Activated CD8-positive, alpha-beta memory T cell treated with anti-CD3 and anti-CD28 coated beads for 36 hours (primary cell): ENCODE data around the gene SPNS1. TPM values are rescaled to one million over a fixed set of nuclear protein-coding genes. Genes with fewer than 3 reads are reported as not detected.

Source experiments
- CTCF ChIA-PET: fragments of 350-600 bp; sonication (Branson Sonifier 250); formaldehyde crosslinking; loops from one replicate; lab custom pipeline; 2021; ENCODE audit warnings: antibody characterized with exemption; lab: Charles Lee
- POLR2A ChIA-PET: fragments of 350-600 bp; sonication (Branson Sonifier 250); formaldehyde crosslinking; loops from one replicate; lab custom pipeline; 2021; ENCODE audit warnings: antibody characterized with exemption; lab: Charles Lee
- total RNA-seq, 2 experiments: library from RNA; stranded (reverse); gene quantifications; one replicate each; pipeline ENCODE4 v1.2.3, GENCODE V29; 2021

The SPNS1 gene
- total RNA-seq, 2 experiments from 2014 or later = 28.5 to 29.0 TPM

GRCh38 chr16:29009050-29009837, 34.7 kb downstream of the SPNS1 start:
- ChIA-PET CTCF (interaction anchor here (1.0 to 3.3 kb wide), 3 partner anchors 12 to 35 kb away, joined by 3 to 13 read pairs (median 5); no protein-coding TSS in a partner anchor), POLR2A (interaction anchor here (0.6 to 0.7 kb wide), 2 partner anchors 12 to 21 kb away, joined by 3 to 5 read pairs; no protein-coding TSS in a partner anchor)

GRCh38 chr16:29009838-29010166, 35.2 kb downstream of the SPNS1 start:
- POLR2A ChIA-PET = interaction anchor here (0.6 kb wide), 1 partner anchor 22 kb away, joined by 3 read pairs; no protein-coding TSS in a partner anchor
- CTCF ChIA-PET = interaction anchor here (1.0 to 3.3 kb wide), 2 partner anchors 12 to 36 kb away, joined by 3 to 13 read pairs; no protein-coding TSS in a partner anchor

GRCh38 chr16:29011112-29011511, 36.5 kb downstream of the SPNS1 start:
- ChIA-PET POLR2A (interaction anchor here (1.1 kb wide), 1 partner anchor 37 kb away, joined by 3 read pairs; no protein-coding TSS in a partner anchor), CTCF (interaction anchor here (0.6 to 3.3 kb wide), 5 partner anchors 10 to 38 kb away, joined by 3 to 13 read pairs (median 3); no protein-coding TSS in a partner anchor)

GRCh38 chr16:29011851-29012250, 37.3 kb downstream of the SPNS1 start:
- ChIA-PET POLR2A (no interaction called here), CTCF (interaction anchor here (0.9 to 3.3 kb wide), 3 partner anchors 10 to 39 kb away, joined by 3 to 13 read pairs (median 6); no protein-coding TSS in a partner anchor)

GRCh38 chr16:29012913-29013553, 38.5 kb downstream of the SPNS1 start:
- POLR2A ChIA-PET = no interaction called here
- CTCF ChIA-PET = no interaction called here

GRCh38 chr16:29014561-29015069, 40.0 kb downstream of the SPNS1 start:
- CTCF ChIA-PET = no interaction called here
- POLR2A ChIA-PET = no interaction called here

- ChIA-PET POLR2A (interaction anchor here (2.3 kb wide), 1 partner anchor 34 kb away, joined by 19 read pairs; no protein-coding TSS in a partner anchor), CTCF (interaction anchor here (0.7 to 2.6 kb wide), 4 partner anchors 12 to 48 kb away, joined by 3 to 13 read pairs (median 4); no protein-coding TSS in a partner anchor)
Measured at GRCh38 chr16:29022196-29022595, 47.6 kb downstream of the SPNS1 start.

- ChIA-PET POLR2A (interaction anchor here (0.7 kb wide), 1 partner anchor 30 kb away, joined by 8 read pairs; no protein-coding TSS in a partner anchor), CTCF (no interaction called here)
Measured at GRCh38 chr16:29023279-29024277, 49.0 kb downstream of the SPNS1 start.

- ChIA-PET POLR2A (interaction anchor here (0.7 kb wide), 1 partner anchor 30 kb away, joined by 8 read pairs; no protein-coding TSS in a partner anchor), CTCF (no interaction called here)
Measured at GRCh38 chr16:29024278-29024677, 49.7 kb downstream of the SPNS1 start.

- POLR2A ChIA-PET = no interaction called here
Measured at GRCh38 chr16:29025218-29025617, 50.6 kb downstream of the SPNS1 start.

GRCh38 chr16:29025735-29026134, 51.2 kb downstream of the SPNS1 start:
- POLR2A ChIA-PET = no interaction called here
- CTCF ChIA-PET = interaction anchor here (1.3 kb wide), 1 partner anchor 40 kb away, joined by 5 read pairs; no protein-coding TSS in a partner anchor

More at GRCh38 chr16:29025218-29025617, 50.6 kb downstream of the SPNS1 start:
- CTCF ChIA-PET = interaction anchor here (1.3 kb wide), 1 partner anchor 39 kb away, joined by 5 read pairs; no protein-coding TSS in a partner anchor

- ChIA-PET POLR2A (interaction anchor here (0.6 to 2.2 kb wide), 5 partner anchors 8 to 44 kb away, joined by 4 to 14 read pairs (median 5); partner anchors contain the start of gene LAT), CTCF (interaction anchor here (1.3 kb wide), 2 partner anchors 8 to 46 kb away, joined by 4 to 6 read pairs; no protein-coding TSS in a partner anchor)
Measured at GRCh38 chr16:29028457-29029167, 54.0 kb downstream of the SPNS1 start.

- CTCF ChIA-PET = interaction anchor here (0.7 to 1.3 kb wide), 6 partner anchors 8 to 48 kb away, joined by 3 to 6 read pairs (median 4); no protein-coding TSS in a partner anchor
- POLR2A ChIA-PET = interaction anchor here (0.6 to 2.2 kb wide), 6 partner anchors 8 to 56 kb away, joined by 4 to 14 read pairs (median 4); partner anchors contain the start of gene LAT
Measured at GRCh38 chr16:29029168-29029994, 54.8 kb downstream of the SPNS1 start.

GRCh38 chr16:29030086-29030840, 55.7 kb downstream of the SPNS1 start:
- ChIA-PET CTCF (interaction anchor here (0.7 to 1.2 kb wide), 4 partner anchors 11 to 49 kb away, joined by 3 to 5 read pairs (median 3); no protein-coding TSS in a partner anchor), POLR2A (interaction anchor here (0.7 to 2.2 kb wide), 4 partner anchors 9 to 57 kb away, joined by 4 to 14 read pairs (median 4); partner anchors contain the start of gene LAT)
